GM18951 (cell line): ENCODE data around the gene SLC22A8.
"Not testable (repeated sequence)": the region's sequence is repeated elsewhere in the genome, so short reads cannot be mapped to it uniquely, and the experiment has no call there.

Experiments used
- POLR2A ChIP-seq: IDR thresholded peaks from 4 replicates; pipeline ENCODE4 v1.6.1; 2011; ENCODE audit warnings: mild to moderate bottlenecking; ENCODE audit not compliant: insufficient read length, insufficient read depth; ENCODE audit errors: extremely low read depth
- in situ Hi-C: fragments of 300-500 bp; cut with MboI; formaldehyde crosslinking; loops from one replicate; pipeline ENCODE4 v1.12.0; 2022; ENCODE audit warnings: low sequenced_read_pairs, mixed read lengths, inconsistent platforms; ENCODE audit not compliant: unreplicated experiment

The SLC22A8 gene

GRCh38 chr11:63015521-63016215, at the start of gene SLC22A8:
Gene SLC22A8 (minus strand): TSS chr11:63015841. CDS start chr11:63014958, 883 bp downstream.
- in situ Hi-C loops: no loop called here

GRCh38 chr11:63046203-63046602, 30.6 kb upstream of the SLC22A8 start:
- in situ Hi-C loops: not testable (repeated sequence)

More at GRCh38 chr11:63015521-63016215, at the start of gene SLC22A8:
- no peak for TF ChIP-seq POLR2A

- in situ Hi-C loops: no loop called here
- no peak for TF ChIP-seq POLR2A
Observed at GRCh38 chr11:63042596-63042995, 27.0 kb upstream of the SLC22A8 start.

GRCh38 chr11:63032457-63032856, 16.8 kb upstream of the SLC22A8 start:
- in situ Hi-C loops: no loop called here
- no peak for TF ChIP-seq POLR2A

- in situ Hi-C loops: loop anchor here (5.0 kb wide), 1 partner anchor 117 kb away; no protein-coding TSS in a partner anchor
- no peak for TF ChIP-seq POLR2A
Observed at GRCh38 chr11:63023841-63024648, 8.4 kb upstream of the SLC22A8 start.

GRCh38 chr11:63023222-63023814, 7.7 kb upstream of the SLC22A8 start:
- no peak for TF ChIP-seq POLR2A
- in situ Hi-C loops: loop anchor here (5.0 kb wide), 1 partner anchor 116 kb away; no protein-coding TSS in a partner anchor

GRCh38 chr11:63022441-63022840, 6.8 kb upstream of the SLC22A8 start:
- no peak for TF ChIP-seq POLR2A
- in situ Hi-C loops: loop anchor here (5.0 kb wide), 1 partner anchor 115 kb away; no protein-coding TSS in a partner anchor

GRCh38 chr11:63020671-63021291, 5.1 kb upstream of the SLC22A8 start:
- TF ChIP-seq POLR2A: no peak
- in situ Hi-C loops: loop anchor here (5.0 kb wide), 1 partner anchor 113 kb away; no protein-coding TSS in a partner anchor

GRCh38 chr11:63019506-63019905, 3.9 kb upstream of the SLC22A8 start:
- no peak for TF ChIP-seq POLR2A
- in situ Hi-C loops: no loop called here

- in situ Hi-C loops: no loop called here
- no peak for TF ChIP-seq POLR2A
Observed at GRCh38 chr11:63017306-63017974, 1.8 kb upstream of the SLC22A8 start.

GRCh38 chr11:63014408-63015055, 1.1 kb downstream of the SLC22A8 start:
- TF ChIP-seq POLR2A: no peak
- in situ Hi-C loops: no loop called here

- in situ Hi-C loops: no loop called here
- TF ChIP-seq POLR2A: no peak
Observed at GRCh38 chr11:63012839-63013238, 2.8 kb downstream of the SLC22A8 start.
